Cardiac muscle cell (in vitro differentiated cells and primary cell): ENCODE results near the gene ELAVL1. TPM values are rescaled to one million over a fixed set of nuclear protein-coding genes. Genes with fewer than 3 reads are reported as not detected.

Experiments
- DNase-seq, 2 donors: peaks; one replicate each; pipeline versions ENCODE4 v3.0.0 to v3.0.0-alpha.2; 2010 to 2017; ENCODE audit warnings: low read depth in 1 of 2, low spot score in 1 of 2
- H3K27ac ChIP-seq: fragments of 200-600 bp; sonication (generic); 2 replicates; pipeline ENCODE4 v1.5.1; 2016
- H3K27me3 ChIP-seq: fragments of 200-600 bp; sonication (generic); 2 replicates; pipeline ENCODE4 v1.6.0; 2016; ENCODE audit warnings: control low read depth
- H3K36me3 ChIP-seq: fragments of 200-600 bp; sonication (generic); 2 replicates; pipeline ENCODE4 v1.5.1; 2016; ENCODE audit warnings: control low read depth
- H3K4me1 ChIP-seq: fragments of 200-600 bp; sonication (generic); 2 replicates; pipeline ENCODE4 v1.8.1; 2017; ENCODE audit warnings: low read depth, mild to moderate bottlenecking, mixed run types
- H3K4me3 ChIP-seq: fragments of 200-600 bp; sonication (generic); 2 replicates; pipeline ENCODE4 v1.5.1; 2016; ENCODE audit warnings: mild to moderate bottlenecking
- H3K9me3 ChIP-seq: fragments of 200-600 bp; sonication (generic); 2 replicates; pipeline ENCODE4 v1.5.1; 2017; ENCODE audit warnings: low read depth, mild to moderate bottlenecking, control low read depth
- polyA plus RNA-seq: library from polyadenylated mRNA; unstranded; fragments of >200 nt; fragmentation: Nextera tagmentation; extraction: Ambion mirVana; gene quantifications from 2 replicates; pipeline ENCODE4 v1.2.1, GENCODE V29; 2016
- total RNA-seq: library from RNA; depleted of rRNA; stranded (reverse); fragments of >200 nt; gene quantifications from 2 replicates; pipeline ENCODE4 v1.2.3, GENCODE V29; 2016
- TF ChIP-seq, protein P1 (sequence below): IDR thresholded peaks from 2 replicates; pipeline ENCODE4 v1.5.1; 2012; ENCODE audit warnings: low read depth, mild to moderate bottlenecking, low read length

ELAVL1 gene
- total and polyA plus RNA-seq, 2 experiments from 2014 or later, result 66.5 to 104 TPM

- Histone ChIP-seq H3K27me3 (no peaks in the 10 kb centered on the region), H3K9me3 (no peaks in the 10 kb centered on the region), H3K4me3 (peak overlapping the region; percentile 63), H3K36me3 (peaks cover under 1% of the 10 kb centered on the region), H3K27ac (no peak overlapping the region), H3K4me1 (peaks cover 4% of the 10 kb centered on the region)
- TF ChIP-seq, protein P1, sequence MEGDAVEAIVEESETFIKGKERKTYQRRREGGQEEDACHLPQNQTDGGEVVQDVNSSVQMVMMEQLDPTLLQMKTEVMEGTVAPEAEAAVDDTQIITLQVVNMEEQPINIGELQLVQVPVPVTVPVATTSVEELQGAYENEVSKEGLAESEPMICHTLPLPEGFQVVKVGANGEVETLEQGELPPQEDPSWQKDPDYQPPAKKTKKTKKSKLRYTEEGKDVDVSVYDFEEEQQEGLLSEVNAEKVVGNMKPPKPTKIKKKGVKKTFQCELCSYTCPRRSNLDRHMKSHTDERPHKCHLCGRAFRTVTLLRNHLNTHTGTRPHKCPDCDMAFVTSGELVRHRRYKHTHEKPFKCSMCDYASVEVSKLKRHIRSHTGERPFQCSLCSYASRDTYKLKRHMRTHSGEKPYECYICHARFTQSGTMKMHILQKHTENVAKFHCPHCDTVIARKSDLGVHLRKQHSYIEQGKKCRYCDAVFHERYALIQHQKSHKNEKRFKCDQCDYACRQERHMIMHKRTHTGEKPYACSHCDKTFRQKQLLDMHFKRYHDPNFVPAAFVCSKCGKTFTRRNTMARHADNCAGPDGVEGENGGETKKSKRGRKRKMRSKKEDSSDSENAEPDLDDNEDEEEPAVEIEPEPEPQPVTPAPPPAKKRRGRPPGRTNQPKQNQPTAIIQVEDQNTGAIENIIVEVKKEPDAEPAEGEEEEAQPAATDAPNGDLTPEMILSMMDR, result peak; percentile 66
- DNase-seq, result peak; percentile 77 to 93
These were observed 80.1 kb downstream of the ELAVL1 start for GRCh38 chr19:7925171-7925851.

DNA sequence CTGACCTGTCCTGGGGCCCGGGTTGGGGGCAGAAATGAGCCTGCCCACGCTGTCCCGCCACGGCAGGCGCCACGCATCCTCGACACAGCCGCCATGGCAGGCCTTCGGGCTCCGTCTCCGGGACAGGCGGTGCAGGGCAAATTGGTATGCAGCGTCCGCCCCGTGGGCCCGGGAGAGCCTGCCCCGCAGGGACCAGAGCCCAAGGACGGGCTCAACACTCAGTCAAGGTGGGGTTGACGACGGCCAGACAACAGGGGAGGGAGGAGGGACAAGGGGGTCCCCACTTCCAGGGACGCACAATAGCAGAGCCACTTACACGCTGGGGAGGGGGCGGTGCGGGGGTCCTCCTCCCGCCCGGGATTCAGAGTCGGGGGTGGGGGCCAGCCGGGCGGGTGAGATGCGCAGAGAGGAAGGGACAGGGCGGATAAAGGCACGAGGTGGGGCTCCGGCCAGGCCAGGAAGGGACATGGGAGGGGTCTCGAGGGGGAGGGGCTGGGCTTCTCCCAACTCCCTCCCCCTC, 80.7 kb downstream of the ELAVL1 start:
- Histone ChIP-seq H3K36me3 (no peaks in the 10 kb centered on the region), H3K9me3 (no peaks in the 10 kb centered on the region), H3K27ac (no peak overlapping the region), H3K27me3 (no peaks in the 10 kb centered on the region), H3K4me1 (peaks cover 4% of the 10 kb centered on the region), H3K4me3 (peak overlapping the region; percentile 63)
- TF ChIP-seq, protein P1, result no peak
- no peak for DNase-seq

DNA sequence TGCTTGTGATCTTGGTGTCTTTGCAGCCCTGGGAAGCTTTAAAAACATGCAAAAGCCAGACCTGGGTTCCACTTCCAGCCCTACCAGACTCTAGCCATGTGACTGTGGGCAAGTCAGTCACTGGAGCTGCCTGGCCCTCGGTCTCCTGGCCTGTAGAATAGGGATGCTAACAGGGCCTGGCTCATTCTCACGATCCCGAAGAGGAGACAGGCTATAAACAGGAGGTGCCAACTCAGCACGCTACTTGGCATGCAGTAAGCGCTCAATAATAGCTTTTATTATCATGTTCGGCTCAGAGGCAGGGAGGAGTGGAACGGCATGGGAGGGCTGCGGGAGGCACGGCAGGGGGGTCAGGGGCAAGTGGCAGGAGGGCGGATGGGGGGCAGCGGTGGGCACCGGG, 81.2 kb downstream of the ELAVL1 start:
- Histone ChIP-seq H3K36me3 (no peaks in the 10 kb centered on the region), H3K4me3 (no peak overlapping the region), H3K27me3 (no peaks in the 10 kb centered on the region), H3K9me3 (no peaks in the 10 kb centered on the region), H3K4me1 (peaks cover 4% of the 10 kb centered on the region), H3K27ac (no peak overlapping the region)
- TF ChIP-seq, protein P1, result no peak
- DNase-seq, result no peak

DNA sequence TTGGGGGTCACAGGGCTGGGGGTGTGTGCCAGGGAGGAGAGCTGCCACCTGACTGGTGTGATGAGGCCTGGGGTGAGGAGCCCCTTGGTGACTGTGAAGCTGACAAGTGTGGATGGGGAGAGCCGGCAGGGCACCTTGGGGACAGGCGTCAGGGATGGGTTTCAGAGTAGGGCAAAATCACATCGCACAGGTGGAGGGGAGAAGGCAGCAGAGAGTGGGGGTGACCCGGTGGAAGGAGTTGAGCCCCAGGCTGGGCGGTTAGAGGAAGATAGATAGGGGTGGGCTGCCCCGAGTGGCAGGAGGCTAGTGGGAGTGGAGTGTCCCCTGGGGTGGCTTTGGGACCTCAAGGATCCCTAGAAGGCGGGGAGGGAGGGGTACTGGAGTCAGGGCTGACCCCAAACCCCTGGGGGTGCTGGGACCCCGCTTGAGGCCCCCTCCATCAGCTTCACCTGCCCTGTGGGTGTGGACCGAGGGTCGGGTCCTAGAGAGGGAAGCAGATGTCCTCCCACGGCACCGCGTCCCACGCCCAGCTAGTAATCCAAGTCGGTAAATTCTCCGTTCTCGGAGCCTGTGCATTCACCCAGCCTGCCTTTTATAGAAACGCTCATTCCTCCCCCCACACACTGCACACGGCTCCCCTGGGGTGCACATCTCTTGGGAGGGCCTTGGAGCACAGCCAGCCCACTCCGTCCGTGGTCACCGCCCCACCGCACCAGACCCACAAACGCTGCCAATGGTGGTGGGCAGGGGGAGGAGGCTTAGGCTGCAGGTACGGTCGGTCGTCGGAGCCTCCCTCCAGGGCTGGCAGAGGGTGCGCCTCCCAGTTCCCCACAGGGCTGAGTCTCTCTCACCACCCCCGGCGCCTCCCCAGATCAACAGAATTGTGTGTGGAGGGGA, 81.9 kb downstream of the ELAVL1 start:
- Histone ChIP-seq H3K4me1 (peaks cover 4% of the 10 kb centered on the region), H3K4me3 (no peak overlapping the region), H3K27ac (no peak overlapping the region), H3K27me3 (peaks cover 3% of the 10 kb centered on the region), H3K36me3 (no peaks in the 10 kb centered on the region), H3K9me3 (no peaks in the 10 kb centered on the region)
- no peak for DNase-seq
- TF ChIP-seq, protein P1, result no peak

DNA sequence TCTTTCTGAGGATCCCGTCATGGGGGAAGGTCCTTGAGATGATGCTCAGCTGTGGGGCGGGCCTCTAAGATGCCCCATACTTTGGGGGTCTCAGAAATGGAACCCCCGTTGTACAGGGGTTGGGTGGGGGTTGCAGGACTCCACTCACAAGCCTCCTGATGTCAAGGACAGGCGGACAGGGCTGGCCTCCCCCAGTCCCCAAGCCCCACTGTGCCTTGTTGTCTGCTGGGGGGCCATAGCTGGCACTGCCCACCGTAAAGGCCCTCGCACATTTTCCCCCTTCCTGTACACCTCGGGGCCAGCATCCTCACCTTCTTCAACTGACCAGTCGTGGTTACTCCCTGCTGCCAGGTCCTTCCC, 82.6 kb downstream of the ELAVL1 start:
- DNase-seq, result no peak
- no peaks in the 10 kb centered on the region for H3K36me3 ChIP-seq
- H3K27ac ChIP-seq, result no peak overlapping the region
- peaks cover 10% of the 10 kb centered on the region for H3K27me3 ChIP-seq
- H3K4me1 ChIP-seq, result peaks cover 4% of the 10 kb centered on the region
- H3K4me3 ChIP-seq, result no peak overlapping the region
- no peaks in the 10 kb centered on the region for H3K9me3 ChIP-seq
- TF ChIP-seq, protein P1, result no peak
